Calu3 (cell line): ENCODE results near the gene GRK5. TPM values are rescaled to one million over a fixed set of nuclear protein-coding genes. Genes with fewer than 3 reads are reported as not detected.

Source experiments
- BruUV-seq: library from RNA; stranded (reverse); fragments of 400-500 nt; replicated peaks from 2 replicates; lab custom pipeline; 2021; lab: Mats Ljungman, UMichigan
- CTCF ChIA-PET: fragments of 300-600 bp; sonication (Branson Sonifier 250); formaldehyde crosslinking; loops from one replicate; lab custom pipeline; 2022; ENCODE audit warnings: antibody characterized with exemption; lab: Charles Lee
- DNase-seq: peaks from one replicate; pipeline ENCODE4 v3.0.0; 2022
- H3K27ac Mint-ChIP-seq: one replicate; pipeline ENCODE4 v1.8.0; 2022; ENCODE audit warnings: mixed read lengths; ENCODE audit not compliant: unreplicated experiment
- H3K27me3 Mint-ChIP-seq: one replicate; pipeline ENCODE4 v1.8.0; 2022; ENCODE audit warnings: mixed read lengths; ENCODE audit not compliant: unreplicated experiment
- H3K36me3 Mint-ChIP-seq: one replicate; pipeline ENCODE4 v1.8.0; 2022; ENCODE audit warnings: mild to moderate bottlenecking, moderate library complexity, mixed read lengths; ENCODE audit not compliant: insufficient read depth, unreplicated experiment
- H3K4me1 Mint-ChIP-seq: one replicate; pipeline ENCODE4 v1.8.0; 2022; ENCODE audit warnings: mild to moderate bottlenecking, low read depth, mixed read lengths; ENCODE audit not compliant: unreplicated experiment
- H3K4me3 Mint-ChIP-seq: one replicate; pipeline ENCODE4 v1.8.0; 2022; ENCODE audit warnings: mild to moderate bottlenecking, low read depth, moderate library complexity, mixed read lengths; ENCODE audit not compliant: unreplicated experiment
- H3K9me3 Mint-ChIP-seq: one replicate; pipeline ENCODE4 v1.8.0; 2022; ENCODE audit warnings: low read depth, mixed read lengths; ENCODE audit not compliant: unreplicated experiment
- intact Hi-C: fragments of 100-400 bp; cut with micrococcal nuclease; formaldehyde crosslinking; loops from one replicate; pipeline ENCODE4 v1.10.0; 2022; ENCODE audit not compliant: unreplicated experiment
- total RNA-seq: library from RNA; stranded (reverse); gene quantifications from 2 replicates; pipeline ENCODE4 v1.2.3, GENCODE V29; 2022
- TF ChIP-seq, protein P1 (sequence below): fragments of 200-600 bp; IDR thresholded peaks from one replicate; pipeline ENCODE4 v1.8.0; 2022; ENCODE audit warnings: antibody characterized with exemption; ENCODE audit not compliant: unreplicated experiment

Gene GRK5
- total RNA-seq, 1 experiment from 2014 or later, result 4.4 TPM

DNA sequence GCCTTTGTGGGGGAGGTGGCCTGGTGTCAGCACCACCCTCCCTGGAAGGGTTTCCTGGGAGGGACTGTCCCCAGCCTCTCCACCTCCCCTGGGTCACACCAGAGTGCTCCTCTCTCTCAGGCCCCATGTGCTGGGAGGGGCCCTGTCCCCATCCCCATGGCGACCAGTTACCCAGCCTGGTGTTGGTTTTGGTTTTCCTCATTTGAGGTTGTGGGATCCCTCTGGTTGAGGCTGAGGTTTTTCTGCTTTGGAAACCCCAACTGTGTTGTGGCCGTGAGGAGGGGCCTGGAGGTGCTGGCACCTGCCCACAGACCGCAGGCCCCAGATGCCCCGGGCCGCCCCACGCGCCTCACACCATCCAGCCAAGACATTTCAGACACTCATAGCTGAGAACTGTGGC, 106.3 kb downstream of the GRK5 start:
- DNase-seq, result no peak
- BruUV-seq, result no TSS peak
- CTCF ChIA-PET, result no interaction called here
- Mint-ChIP-seq H3K4me1 (peaks cover 17% of the 10 kb centered on the region), H3K36me3 (no peaks in the 10 kb centered on the region), H3K27ac (no peak overlapping the region), H3K9me3 (no peaks in the 10 kb centered on the region), H3K27me3 (peaks cover under 1% of the 10 kb centered on the region), H3K4me3 (no peak overlapping the region)
- intact Hi-C loops, result no loop called here
- TF ChIP-seq, protein P1, sequence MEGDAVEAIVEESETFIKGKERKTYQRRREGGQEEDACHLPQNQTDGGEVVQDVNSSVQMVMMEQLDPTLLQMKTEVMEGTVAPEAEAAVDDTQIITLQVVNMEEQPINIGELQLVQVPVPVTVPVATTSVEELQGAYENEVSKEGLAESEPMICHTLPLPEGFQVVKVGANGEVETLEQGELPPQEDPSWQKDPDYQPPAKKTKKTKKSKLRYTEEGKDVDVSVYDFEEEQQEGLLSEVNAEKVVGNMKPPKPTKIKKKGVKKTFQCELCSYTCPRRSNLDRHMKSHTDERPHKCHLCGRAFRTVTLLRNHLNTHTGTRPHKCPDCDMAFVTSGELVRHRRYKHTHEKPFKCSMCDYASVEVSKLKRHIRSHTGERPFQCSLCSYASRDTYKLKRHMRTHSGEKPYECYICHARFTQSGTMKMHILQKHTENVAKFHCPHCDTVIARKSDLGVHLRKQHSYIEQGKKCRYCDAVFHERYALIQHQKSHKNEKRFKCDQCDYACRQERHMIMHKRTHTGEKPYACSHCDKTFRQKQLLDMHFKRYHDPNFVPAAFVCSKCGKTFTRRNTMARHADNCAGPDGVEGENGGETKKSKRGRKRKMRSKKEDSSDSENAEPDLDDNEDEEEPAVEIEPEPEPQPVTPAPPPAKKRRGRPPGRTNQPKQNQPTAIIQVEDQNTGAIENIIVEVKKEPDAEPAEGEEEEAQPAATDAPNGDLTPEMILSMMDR, result no peak

GRCh38 chr10:119314061-119314460, 106.7 kb downstream of the GRK5 start:
- DNase-seq, result no peak
- TF ChIP-seq, protein P1, result no peak
- Mint-ChIP-seq H3K27ac (no peak overlapping the region), H3K27me3 (peaks cover 5% of the 10 kb centered on the region), H3K4me3 (no peak overlapping the region), H3K4me1 (peaks cover 17% of the 10 kb centered on the region), H3K36me3 (no peaks in the 10 kb centered on the region), H3K9me3 (no peaks in the 10 kb centered on the region)
- CTCF ChIA-PET, result no interaction called here
- no TSS peak for BruUV-seq
- intact Hi-C loops, result no loop called here

GRCh38 chr10:119314486-119314885, 107.1 kb downstream of the GRK5 start:
- TF ChIP-seq, protein P1, result no peak
- intact Hi-C loops, result no loop called here
- H3K27me3 Mint-ChIP-seq, result peaks cover 9% of the 10 kb centered on the region
- DNase-seq, result no peak
- no TSS peak for BruUV-seq
- no peak overlapping the region for H3K4me3 Mint-ChIP-seq
- no peak overlapping the region for H3K27ac Mint-ChIP-seq
- H3K36me3 Mint-ChIP-seq, result no peaks in the 10 kb centered on the region
- no peaks in the 10 kb centered on the region for H3K9me3 Mint-ChIP-seq
- CTCF ChIA-PET, result no interaction called here
- peaks cover 17% of the 10 kb centered on the region for H3K4me1 Mint-ChIP-seq

DNA sequence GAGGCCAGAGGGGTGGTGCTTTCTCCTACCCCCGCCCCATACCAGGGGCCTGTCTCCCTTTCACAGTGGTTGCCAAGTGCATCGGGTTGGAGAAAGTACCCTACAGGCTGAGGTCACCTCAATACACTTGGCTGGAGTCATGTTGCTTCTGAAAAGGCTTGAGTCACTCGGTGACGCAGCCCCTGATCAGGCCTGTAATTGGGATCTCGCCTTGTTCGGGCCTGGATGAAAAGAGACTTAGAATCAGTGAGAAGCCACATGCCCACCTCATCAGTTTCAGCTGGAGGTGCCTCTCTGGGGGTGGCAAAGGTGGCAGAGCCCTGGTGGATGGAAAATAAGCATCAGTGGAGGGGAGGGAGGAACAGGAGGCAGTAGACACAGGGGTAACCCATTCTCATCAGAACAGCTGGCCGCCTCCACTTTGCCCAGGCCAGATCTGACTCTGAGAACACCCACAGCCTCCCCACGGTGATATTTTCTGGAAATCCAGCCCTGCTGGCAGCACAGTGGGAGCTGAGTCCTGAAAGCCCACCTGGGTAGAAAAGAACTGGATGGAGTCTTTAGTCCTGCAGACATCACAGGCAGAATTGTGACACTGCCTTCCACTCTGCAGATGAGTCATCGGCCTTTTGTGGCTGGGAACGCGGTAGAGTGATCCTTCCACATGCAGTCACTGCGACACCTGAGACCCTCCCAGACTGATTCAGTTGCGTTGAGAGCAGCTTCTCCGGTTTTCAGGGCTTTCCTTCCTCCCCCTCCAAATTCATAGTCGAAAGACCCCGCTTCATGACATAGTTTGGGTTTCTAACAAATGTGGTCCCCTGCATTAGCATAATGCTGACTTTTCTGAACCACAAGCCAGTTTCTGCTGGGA, 108.0 kb downstream of the GRK5 start:
- peak; percentile 32 for DNase-seq
- intact Hi-C loops, result no loop called here
- H3K4me1 Mint-ChIP-seq, result peaks cover 17% of the 10 kb centered on the region
- TF ChIP-seq, protein P1, result no peak
- H3K27me3 Mint-ChIP-seq, result peaks cover 16% of the 10 kb centered on the region
- no peaks in the 10 kb centered on the region for H3K36me3 Mint-ChIP-seq
- CTCF ChIA-PET, result no interaction called here
- H3K27ac Mint-ChIP-seq, result no peak overlapping the region
- BruUV-seq, result no TSS peak
- no peak overlapping the region for H3K4me3 Mint-ChIP-seq
- no peaks in the 10 kb centered on the region for H3K9me3 Mint-ChIP-seq
